SK-N-SH (cell line): ENCODE data around the gene NAPA.

ENCODE experiments used
- CTCF ChIP-seq: fragments of 200-600 bp; sonication (generic); IDR thresholded peaks from 2 replicates; pipeline ENCODE4 v1.6.1; 2017; ENCODE audit warnings: antibody characterized with exemption, mild to moderate bottlenecking, moderate library complexity
- EP300 ChIP-seq, 2 experiments: IDR thresholded peaks; 2 replicates each; pipeline versions ENCODE4 v1.4.0 to v1.6.1; 2012; ENCODE audit warnings: borderline replicate concordance in 1 of 2, low read depth in 1 of 2, low read length in 1 of 2
- JUND ChIP-seq: IDR thresholded peaks from 2 replicates; pipeline ENCODE4 v1.4.0; 2012
- MXI1 ChIP-seq: IDR thresholded peaks from 2 replicates; pipeline ENCODE4 v1.6.1; 2012; ENCODE audit warnings: mild to moderate bottlenecking, low read depth, low read length, improper control_type of control experiment
- NRF1 ChIP-seq: IDR thresholded peaks from 2 replicates; pipeline ENCODE4 v1.6.1; 2012; ENCODE audit warnings: low read depth, mild to moderate bottlenecking, low read length
- POLR2AphosphoS5 ChIP-seq: IDR thresholded peaks from 2 replicates; pipeline ENCODE4 v1.6.1; 2012; ENCODE audit warnings: low read depth, low read length
- REST ChIP-seq: IDR thresholded peaks from 2 replicates; pipeline ENCODE4 v1.6.1; 2012; ENCODE audit warnings: mild to moderate bottlenecking, low read depth, low read length, moderate library complexity
- RFX5 ChIP-seq: IDR thresholded peaks from 2 replicates; pipeline ENCODE4 v1.6.1; 2012; ENCODE audit warnings: mild to moderate bottlenecking, improper control_type of control experiment, low read length
- TAF1 ChIP-seq: IDR thresholded peaks from 2 replicates; pipeline ENCODE4 v1.6.1; 2012; ENCODE audit warnings: low read depth, mild to moderate bottlenecking, low read length, moderate library complexity, borderline replicate concordance
- TCF12 ChIP-seq: IDR thresholded peaks from 2 replicates; pipeline ENCODE4 v1.4.0; 2012
- USF2 ChIP-seq: fragments of 150-350 bp; IDR thresholded peaks from 2 replicates; pipeline ENCODE4 v1.6.1; 2017; ENCODE audit warnings: antibody characterized with exemption, low read length, low read depth, borderline replicate concordance
- YY1 ChIP-seq: IDR thresholded peaks from 2 replicates; pipeline ENCODE4 v1.4.0; 2012; ENCODE audit warnings: low read depth, mild to moderate bottlenecking

- no peak for TF ChIP-seq EP300 (IDR thresholded peaks at IDR 0.05; ENCODE audit: borderline replicate concordance in 1 of 2, low read depth in 1 of 2, low read length in 1 of 2)
- TF ChIP-seq USF2, result no peak
- TF ChIP-seq POLR2AphosphoS5, result no peak
- TF ChIP-seq CTCF, result no peak
- TF ChIP-seq NRF1, result no peak
- TF ChIP-seq RFX5, result no peak
- no peak for TF ChIP-seq REST
- no peak for TF ChIP-seq TAF1
- TF ChIP-seq JUND, result no peak
- TF ChIP-seq YY1, result no peak
- no peak for TF ChIP-seq MXI1
- no peak for TF ChIP-seq TCF12
These were observed 5.5 kb upstream of the NAPA start for GRCh38 chr19:47520343-47520806.
